HCT116 (cell line): Measurements from ENCODE around the gene PDIA2. TPM values are rescaled to one million over a fixed set of nuclear protein-coding genes. Genes with fewer than 3 reads are reported as not detected.

ENCODE experiments used
- ATAC-seq: fragments of 200-7000 bp; cut with Tn5 transposase; 2 replicates; pipeline ENCODE4 v1.9.1; 2020; ENCODE audit warnings: mild to moderate bottlenecking, moderate library complexity
- BruUV-seq: library from RNA; stranded (reverse); fragments of 400-500 nt; replicated peaks from 2 replicates; lab custom pipeline; 2021; lab: Mats Ljungman, UMichigan
- CTCF ChIA-PET: fragments of 300-600 bp; sonication (Branson Sonifier 250); formaldehyde crosslinking; loops from one replicate; lab custom pipeline; 2021; ENCODE audit warnings: antibody characterized with exemption; lab: Charles Lee
- POLR2A ChIA-PET: fragments of 300-600, 350-600 bp; sonication (Branson Sonifier 250); formaldehyde crosslinking; loops from one replicate; lab custom pipeline; 2021; ENCODE audit warnings: antibody characterized with exemption; lab: Charles Lee
- RAD21 ChIA-PET, 2 experiments: fragments of 300-600 bp; sonication (Branson Sonifier 250); formaldehyde crosslinking; loops; one replicate each; lab custom pipeline; 2023; ENCODE audit warnings: low total read pairs in 2 of 2; ENCODE audit not compliant: uncharacterized antibody in 2 of 2, unreplicated experiment in 2 of 2, low non-redundant PET in 1 of 2; lab: Charles Lee
- DNase-seq: peaks from one replicate; pipeline ENCODE4 v3.0.0-alpha.2; 2010; ENCODE audit warnings: low read depth, low spot score
- H2AFZ ChIP-seq: fragments of 200-600 bp; shearing (Covaris generic), sonication (generic); 2 replicates; pipeline ENCODE4 v1.6.1; 2017; ENCODE audit warnings: low read depth, mixed run types, mixed read lengths, antibody characterized with exemption, low read length; ENCODE audit not compliant: poor library complexity, severe bottlenecking
- H3K27ac ChIP-seq: 2 replicates; pipeline ENCODE4 v1.5.1; 2012; ENCODE audit warnings: low read depth, low read length
- H3K27me3 ChIP-seq: fragments of 200-600 bp; sonication (generic); 2 replicates; pipeline ENCODE4 v1.6.1; 2016; ENCODE audit warnings: mixed run types, low read length, mixed read lengths; ENCODE audit not compliant: insufficient read depth
- H3K36me3 ChIP-seq, 2 experiments: fragments of 200-500 bp in 1 of 2; fragments of 200-600 bp in 1 of 2; sonication (Bioruptor generic) in 1 of 2; sonication (generic) in 1 of 2; 2 replicates each; pipeline versions ENCODE4 v1.5.1 to v1.6.1; 2014 to 2016; ENCODE audit warnings: low read length in 2 of 2, inconsistent platforms in 1 of 2, mixed read lengths in 1 of 2, mixed run types in 1 of 2; ENCODE audit not compliant: insufficient read depth in 2 of 2, control insufficient read depth in 1 of 2
- H3K4me1 ChIP-seq, 2 experiments: fragments of 200-600 bp in 1 of 2; sonication (generic) in 1 of 2; 2 replicates each; pipeline versions ENCODE4 v1.5.1 to v1.6.1; 2012 to 2017; ENCODE audit warnings: low read length in 2 of 2, inconsistent platforms in 1 of 2, mild to moderate bottlenecking in 1 of 2, mixed read lengths in 1 of 2, mixed run types in 1 of 2, moderate library complexity in 1 of 2; ENCODE audit not compliant: insufficient read depth in 2 of 2, control insufficient read depth in 1 of 2
- H3K4me2 ChIP-seq: fragments of 200-600 bp; sonication (generic); 2 replicates; pipeline ENCODE4 v1.6.1; 2017; ENCODE audit warnings: mixed run types, low read length, mixed read lengths
- H3K4me3 ChIP-seq, 2 experiments: fragments of 200-600 bp in 1 of 2; sonication (generic) in 1 of 2; replicated peaks in 1 of 2; 2 replicates each; pipeline ENCODE4 v1.5.1; 2011 to 2016; ENCODE audit warnings: low read length in 2 of 2, control low read depth in 1 of 2, low read depth in 1 of 2, mild to moderate bottlenecking in 1 of 2, mixed read lengths in 1 of 2, mixed run types in 1 of 2
- H3K79me2 ChIP-seq: fragments of 200-600 bp; sonication (generic); 2 replicates; pipeline ENCODE4 v1.6.1; 2017; ENCODE audit warnings: mild to moderate bottlenecking, mixed run types, low read length, moderate library complexity, mixed read lengths; ENCODE audit not compliant: insufficient read depth
- H3K9ac ChIP-seq: fragments of 200-600 bp; sonication (generic); 2 replicates; pipeline ENCODE4 v1.6.1; 2016; ENCODE audit warnings: low read length, mixed read lengths
- H3K9me2 ChIP-seq: fragments of 200-600 bp; sonication (generic), shearing (Covaris generic); 2 replicates; pipeline ENCODE4 v1.6.1; 2017; ENCODE audit warnings: mixed run types, mild to moderate bottlenecking, moderate library complexity; ENCODE audit not compliant: insufficient read depth
- H3K9me3 ChIP-seq, 2 experiments: fragments of 200-500 bp in 1 of 2; fragments of 200-600 bp in 1 of 2; sonication (Bioruptor generic) in 1 of 2; sonication (generic) in 1 of 2; 2 replicates each; pipeline ENCODE4 v1.6.1; 2014 to 2017; ENCODE audit warnings: low read length in 2 of 2, mixed read lengths in 2 of 2, inconsistent platforms in 1 of 2, low read depth in 1 of 2, mild to moderate bottlenecking in 1 of 2, mixed run types in 1 of 2, moderate library complexity in 1 of 2; ENCODE audit not compliant: control insufficient read depth in 1 of 2, insufficient read depth in 1 of 2
- H4K20me1 ChIP-seq: fragments of 200-600 bp; sonication (generic), shearing (Covaris generic); 2 replicates; pipeline ENCODE4 v1.6.1; 2017; ENCODE audit warnings: mixed run types, mild to moderate bottlenecking, moderate library complexity; ENCODE audit not compliant: insufficient read depth
- CEBPB ChIP-seq: IDR thresholded peaks from 2 replicates; pipeline ENCODE4 v1.6.1; 2012; ENCODE audit warnings: low read depth
- CTCF ChIP-seq, 3 experiments: fragments of 200-600 bp in 1 of 3; sonication (generic) in 1 of 3; IDR thresholded peaks in 2 of 3; conservative IDR thresholded peaks in 1 of 3; 2 replicates each; pipeline ENCODE4 v1.5.1; 2012 to 2017; ENCODE audit warnings: low read depth in 2 of 3, low read length in 2 of 3, antibody characterized with exemption in 1 of 3, borderline replicate concordance in 1 of 3, control low read depth in 1 of 3, mild to moderate bottlenecking in 1 of 3, mixed read lengths in 1 of 3, mixed run types in 1 of 3, moderate library complexity in 1 of 3; ENCODE audit not compliant: insufficient read depth in 1 of 3
- ELF1 ChIP-seq: IDR thresholded peaks from 2 replicates; pipeline ENCODE4 v1.6.1; 2012; ENCODE audit warnings: low read depth, borderline replicate concordance
- EZH2 ChIP-seq: fragments of 200-600 bp; sonication (generic); IDR thresholded peaks from 2 replicates; pipeline ENCODE4 v1.6.1; 2017; ENCODE audit warnings: antibody characterized with exemption, mixed run types
- POLR2A ChIP-seq: IDR thresholded peaks from 2 replicates; pipeline ENCODE4 v1.7.0; 2011; ENCODE audit warnings: borderline replicate concordance; ENCODE audit not compliant: insufficient read depth, insufficient read length; ENCODE audit errors: extremely low read depth
- RAD21 ChIP-seq: IDR thresholded peaks from 2 replicates; pipeline ENCODE4 v1.6.1; 2012; ENCODE audit warnings: low read depth, mild to moderate bottlenecking
- SP1 ChIP-seq: IDR thresholded peaks from 2 replicates; pipeline ENCODE4 v1.6.1; 2012; ENCODE audit warnings: low read depth
- SRF ChIP-seq: IDR thresholded peaks from 2 replicates; pipeline ENCODE4 v1.6.1; 2012; ENCODE audit warnings: low read depth
- TCF7L2 ChIP-seq: IDR thresholded peaks from 2 replicates; pipeline ENCODE4 v1.7.0; 2011; ENCODE audit warnings: borderline replicate concordance, inconsistent platforms; ENCODE audit not compliant: insufficient read depth, insufficient read length; ENCODE audit errors: extremely low read depth
- ZFX ChIP-seq: fragments of 450-650 bp; IDR thresholded peaks from 2 replicates; pipeline ENCODE4 v1.6.1; 2017
- intact Hi-C: fragments of 100-400 bp; cut with micrococcal nuclease; formaldehyde crosslinking; loops from 2 replicates; pipeline ENCODE4 v1.10.0; 2022
- total RNA-seq: library from RNA; stranded (reverse); gene quantifications from one replicate; pipeline ENCODE4 v1.2.1, GENCODE V29; 2021; ENCODE audit not compliant: unreplicated experiment
- TF ChIP-seq, protein P1 (sequence below): IDR thresholded peaks from 2 replicates; pipeline ENCODE4 v1.6.1; 2011; ENCODE audit warnings: mild to moderate bottlenecking, low read length, moderate library complexity; ENCODE audit not compliant: insufficient replicate concordance; ENCODE audit errors: extremely low read depth
- TF ChIP-seq, protein P2 (sequence below): IDR thresholded peaks from 2 replicates; pipeline ENCODE4 v1.6.1; 2012
- TF ChIP-seq, protein P3 (sequence below): IDR thresholded peaks from 2 replicates; pipeline ENCODE4 v1.6.1; 2012; ENCODE audit warnings: low read depth

PDIA2 gene
- total RNA-seq, 1 experiment from 2014 or later = 0.93 TPM

DNA sequence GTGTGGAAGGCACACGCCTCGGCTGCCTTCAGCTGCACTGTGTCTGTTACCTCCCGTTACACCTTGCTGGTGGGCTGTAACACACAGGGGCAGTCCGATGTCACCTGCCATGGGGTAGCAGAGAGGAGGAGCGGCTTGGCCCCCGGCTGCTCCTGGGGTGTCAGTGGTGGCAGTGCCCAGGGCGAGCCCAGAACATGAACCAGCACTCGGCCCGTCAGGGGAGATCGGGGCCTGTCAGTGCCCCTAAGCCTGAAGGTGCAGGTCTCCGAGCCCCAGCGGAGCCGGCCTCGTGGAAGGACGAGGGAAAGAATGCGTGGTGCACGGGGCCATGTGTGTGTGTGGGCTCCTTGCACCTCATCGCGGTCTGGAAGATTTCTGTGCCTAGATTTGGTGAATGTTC is 22.6 kb upstream of the PDIA2 start (continued):
- TF ChIP-seq, protein P1, sequence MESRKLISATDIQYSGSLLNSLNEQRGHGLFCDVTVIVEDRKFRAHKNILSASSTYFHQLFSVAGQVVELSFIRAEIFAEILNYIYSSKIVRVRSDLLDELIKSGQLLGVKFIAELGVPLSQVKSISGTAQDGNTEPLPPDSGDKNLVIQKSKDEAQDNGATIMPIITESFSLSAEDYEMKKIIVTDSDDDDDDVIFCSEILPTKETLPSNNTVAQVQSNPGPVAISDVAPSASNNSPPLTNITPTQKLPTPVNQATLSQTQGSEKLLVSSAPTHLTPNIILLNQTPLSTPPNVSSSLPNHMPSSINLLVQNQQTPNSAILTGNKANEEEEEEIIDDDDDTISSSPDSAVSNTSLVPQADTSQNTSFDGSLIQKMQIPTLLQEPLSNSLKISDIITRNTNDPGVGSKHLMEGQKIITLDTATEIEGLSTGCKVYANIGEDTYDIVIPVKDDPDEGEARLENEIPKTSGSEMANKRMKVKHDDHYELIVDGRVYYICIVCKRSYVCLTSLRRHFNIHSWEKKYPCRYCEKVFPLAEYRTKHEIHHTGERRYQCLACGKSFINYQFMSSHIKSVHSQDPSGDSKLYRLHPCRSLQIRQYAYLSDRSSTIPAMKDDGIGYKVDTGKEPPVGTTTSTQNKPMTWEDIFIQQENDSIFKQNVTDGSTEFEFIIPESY = no peak
- TF ChIP-seq CTCF (IDR thresholded peaks at IDR 0.05 in 2 of 3, conservative IDR thresholded peaks at IDR 0.05 in 1 of 3; ENCODE audit: borderline replicate concordance in 1 of 3, insufficient read depth in 1 of 3, low read depth in 2 of 3, low read length in 2 of 3) = no peak
- TF ChIP-seq, protein P2, sequence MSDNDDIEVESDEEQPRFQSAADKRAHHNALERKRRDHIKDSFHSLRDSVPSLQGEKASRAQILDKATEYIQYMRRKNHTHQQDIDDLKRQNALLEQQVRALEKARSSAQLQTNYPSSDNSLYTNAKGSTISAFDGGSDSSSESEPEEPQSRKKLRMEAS = no peak
- no peak for TF ChIP-seq ZFX
- no peak for TF ChIP-seq SP1

GRCh38 chr16:261031-261691 is 21.8 kb upstream of the PDIA2 start:
- Histone ChIP-seq H3K9ac (no peak overlapping the region), H3K9me2 (no peaks in the 10 kb centered on the region), H3K9me3 (no peaks in the 10 kb centered on the region), H3K36me3 (no peaks in the 10 kb centered on the region), H3K27ac (no peak overlapping the region), H4K20me1 (no peaks in the 10 kb centered on the region), H2AFZ (no peak overlapping the region), H3K4me2 (no peak overlapping the region), H3K79me2 (no peaks in the 10 kb centered on the region), H3K4me1 (no peaks in the 10 kb centered on the region), H3K4me3 (no peak overlapping the region), H3K27me3 (no peaks in the 10 kb centered on the region)
- no peak for DNase-seq
- ChIA-PET CTCF (no interaction called here), RAD21 (no interaction called here), POLR2A (no interaction called here)
- no peak for ATAC-seq
- intact Hi-C loops = no loop called here
- BruUV-seq = no TSS peak
- TF ChIP-seq ELF1 (no peak), RAD21 (no peak), SP1 (no peak), EZH2 (no peak), POLR2A (no peak), SRF (no peak), CEBPB (no peak), TCF7L2 (no peak)
- TF ChIP-seq, protein P2 = no peak
- TF ChIP-seq, protein P3, sequence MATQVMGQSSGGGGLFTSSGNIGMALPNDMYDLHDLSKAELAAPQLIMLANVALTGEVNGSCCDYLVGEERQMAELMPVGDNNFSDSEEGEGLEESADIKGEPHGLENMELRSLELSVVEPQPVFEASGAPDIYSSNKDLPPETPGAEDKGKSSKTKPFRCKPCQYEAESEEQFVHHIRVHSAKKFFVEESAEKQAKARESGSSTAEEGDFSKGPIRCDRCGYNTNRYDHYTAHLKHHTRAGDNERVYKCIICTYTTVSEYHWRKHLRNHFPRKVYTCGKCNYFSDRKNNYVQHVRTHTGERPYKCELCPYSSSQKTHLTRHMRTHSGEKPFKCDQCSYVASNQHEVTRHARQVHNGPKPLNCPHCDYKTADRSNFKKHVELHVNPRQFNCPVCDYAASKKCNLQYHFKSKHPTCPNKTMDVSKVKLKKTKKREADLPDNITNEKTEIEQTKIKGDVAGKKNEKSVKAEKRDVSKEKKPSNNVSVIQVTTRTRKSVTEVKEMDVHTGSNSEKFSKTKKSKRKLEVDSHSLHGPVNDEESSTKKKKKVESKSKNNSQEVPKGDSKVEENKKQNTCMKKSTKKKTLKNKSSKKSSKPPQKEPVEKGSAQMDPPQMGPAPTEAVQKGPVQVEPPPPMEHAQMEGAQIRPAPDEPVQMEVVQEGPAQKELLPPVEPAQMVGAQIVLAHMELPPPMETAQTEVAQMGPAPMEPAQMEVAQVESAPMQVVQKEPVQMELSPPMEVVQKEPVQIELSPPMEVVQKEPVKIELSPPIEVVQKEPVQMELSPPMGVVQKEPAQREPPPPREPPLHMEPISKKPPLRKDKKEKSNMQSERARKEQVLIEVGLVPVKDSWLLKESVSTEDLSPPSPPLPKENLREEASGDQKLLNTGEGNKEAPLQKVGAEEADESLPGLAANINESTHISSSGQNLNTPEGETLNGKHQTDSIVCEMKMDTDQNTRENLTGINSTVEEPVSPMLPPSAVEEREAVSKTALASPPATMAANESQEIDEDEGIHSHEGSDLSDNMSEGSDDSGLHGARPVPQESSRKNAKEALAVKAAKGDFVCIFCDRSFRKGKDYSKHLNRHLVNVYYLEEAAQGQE = no peak
- TF ChIP-seq, protein P1 = no peak
